Measurements from ENCODE around the gene SHANK2.

Gene SHANK2

DNA sequence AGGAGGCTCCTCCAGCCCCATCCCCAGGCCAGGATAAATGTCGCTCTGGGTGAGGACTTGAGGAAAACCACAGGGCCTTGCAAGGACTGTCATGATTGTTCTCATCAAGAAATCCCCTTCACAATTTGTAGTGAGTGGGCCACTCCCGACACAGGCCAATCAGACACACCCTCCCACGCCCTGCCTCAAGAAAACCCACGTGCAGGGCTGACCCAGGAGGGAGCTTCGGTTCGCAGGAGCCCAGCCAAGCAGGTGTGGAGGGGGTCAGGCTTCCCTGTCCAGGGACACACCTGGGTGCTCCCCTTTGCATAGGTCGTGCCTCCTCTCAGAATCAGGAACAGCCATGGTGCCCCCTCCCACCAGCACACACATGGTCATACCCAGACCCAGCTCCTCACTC, 43.2 kb downstream of the SHANK2 start:
- Histone ChIP-seq H3K4me2 (ENCODE audit: low read depth, low read length, poor library complexity, severe bottlenecking) (no peak overlapping the region), H3K79me2 (ENCODE audit: insufficient read depth, low read length) (no peaks in the 10 kb centered on the region), H4K20me1 (ENCODE audit: low read depth, low read length) (no peaks in the 10 kb centered on the region), H3F3A (ENCODE audit: insufficient read depth) (no peaks in the 10 kb centered on the region), H3K9ac (ENCODE audit: low read length) (no peak overlapping the region), H3K9me2 (replicated peaks; ENCODE audit: insufficient read depth, low read length) (no peaks in the 10 kb centered on the region), H2AFZ (ENCODE audit: low read depth, low read length, severe bottlenecking) (no peak overlapping the region), H3K36me3 (ENCODE audit: low read length) (no peaks in the 10 kb centered on the region), H3K4me3 (ENCODE audit: insufficient read depth, low read length, poor library complexity, severe bottlenecking) (no peak overlapping the region), H3K9me3 (ENCODE audit: insufficient read depth, low read length) (no peaks in the 10 kb centered on the region), H3K27ac (ENCODE audit: low read depth, low read length) (no peak overlapping the region), H3K27me3 (ENCODE audit: low read length) (no peaks in the 10 kb centered on the region)
- TF ChIP-seq, protein P1, sequence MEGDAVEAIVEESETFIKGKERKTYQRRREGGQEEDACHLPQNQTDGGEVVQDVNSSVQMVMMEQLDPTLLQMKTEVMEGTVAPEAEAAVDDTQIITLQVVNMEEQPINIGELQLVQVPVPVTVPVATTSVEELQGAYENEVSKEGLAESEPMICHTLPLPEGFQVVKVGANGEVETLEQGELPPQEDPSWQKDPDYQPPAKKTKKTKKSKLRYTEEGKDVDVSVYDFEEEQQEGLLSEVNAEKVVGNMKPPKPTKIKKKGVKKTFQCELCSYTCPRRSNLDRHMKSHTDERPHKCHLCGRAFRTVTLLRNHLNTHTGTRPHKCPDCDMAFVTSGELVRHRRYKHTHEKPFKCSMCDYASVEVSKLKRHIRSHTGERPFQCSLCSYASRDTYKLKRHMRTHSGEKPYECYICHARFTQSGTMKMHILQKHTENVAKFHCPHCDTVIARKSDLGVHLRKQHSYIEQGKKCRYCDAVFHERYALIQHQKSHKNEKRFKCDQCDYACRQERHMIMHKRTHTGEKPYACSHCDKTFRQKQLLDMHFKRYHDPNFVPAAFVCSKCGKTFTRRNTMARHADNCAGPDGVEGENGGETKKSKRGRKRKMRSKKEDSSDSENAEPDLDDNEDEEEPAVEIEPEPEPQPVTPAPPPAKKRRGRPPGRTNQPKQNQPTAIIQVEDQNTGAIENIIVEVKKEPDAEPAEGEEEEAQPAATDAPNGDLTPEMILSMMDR (IDR thresholded peaks at IDR 0.05; ENCODE audit: insufficient read depth, low read length, poor library complexity, severe bottlenecking), result no peak
- no peak for TF ChIP-seq EZH2phosphoT487 (conservative IDR thresholded peaks at IDR 0.05; ENCODE audit: low read length)

DNA sequence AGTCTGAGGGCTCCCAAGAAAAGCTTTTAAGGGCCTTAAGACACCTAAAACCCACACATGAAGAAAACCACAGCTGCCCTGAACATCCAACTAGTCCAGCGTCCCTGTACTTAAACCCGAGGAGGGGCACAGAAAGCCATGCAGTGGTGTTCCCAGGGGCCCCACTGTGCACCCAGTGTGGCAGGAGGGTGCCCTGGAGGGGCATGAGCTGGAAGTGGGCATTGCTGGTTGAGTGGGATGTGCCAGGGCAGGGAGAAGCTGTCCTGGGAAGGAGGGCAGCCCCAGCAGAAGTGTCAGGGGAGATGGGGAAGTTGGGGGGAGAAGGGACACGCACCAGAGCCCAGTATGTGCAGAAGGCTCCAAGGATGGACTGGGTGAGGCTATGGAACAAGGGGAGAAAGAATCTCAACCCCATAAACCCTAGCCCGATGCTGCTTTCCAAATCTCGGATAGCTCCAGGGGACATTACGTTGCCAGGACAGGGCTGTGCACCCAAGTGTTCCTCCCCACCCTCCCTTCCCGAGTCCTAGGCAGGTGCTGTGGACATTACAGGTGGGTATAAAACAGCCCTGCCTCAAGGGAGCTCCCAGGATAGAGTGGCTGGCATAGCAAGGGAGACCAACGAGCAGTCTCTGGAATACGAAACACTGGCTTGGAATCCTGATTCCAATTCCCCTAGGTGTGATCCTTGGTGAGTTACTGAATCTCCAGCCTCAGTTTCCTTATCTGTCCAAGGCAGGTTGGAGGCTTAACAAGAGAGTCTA, 44.2 kb downstream of the SHANK2 start:
- Histone ChIP-seq H3K9me3 (ENCODE audit: insufficient read depth, low read length) (no peaks in the 10 kb centered on the region), H3K27ac (ENCODE audit: low read depth, low read length) (no peak overlapping the region), H3K4me3 (ENCODE audit: insufficient read depth, low read length, poor library complexity, severe bottlenecking) (no peak overlapping the region), H3K9me2 (replicated peaks; ENCODE audit: insufficient read depth, low read length) (no peaks in the 10 kb centered on the region), H3K9ac (ENCODE audit: low read length) (no peak overlapping the region), H4K20me1 (ENCODE audit: low read depth, low read length) (no peaks in the 10 kb centered on the region), H3F3A (ENCODE audit: insufficient read depth) (no peaks in the 10 kb centered on the region), H3K36me3 (ENCODE audit: low read length) (no peaks in the 10 kb centered on the region), H3K27me3 (ENCODE audit: low read length) (no peaks in the 10 kb centered on the region), H3K79me2 (ENCODE audit: insufficient read depth, low read length) (no peaks in the 10 kb centered on the region), H2AFZ (ENCODE audit: low read depth, low read length, severe bottlenecking) (no peak overlapping the region), H3K4me2 (ENCODE audit: low read depth, low read length, poor library complexity, severe bottlenecking) (no peak overlapping the region)
- TF ChIP-seq, protein P1 (IDR thresholded peaks at IDR 0.05; ENCODE audit: insufficient read depth, low read length, poor library complexity, severe bottlenecking), result no peak
- TF ChIP-seq EZH2phosphoT487 (conservative IDR thresholded peaks at IDR 0.05; ENCODE audit: low read length), result no peak

DNA sequence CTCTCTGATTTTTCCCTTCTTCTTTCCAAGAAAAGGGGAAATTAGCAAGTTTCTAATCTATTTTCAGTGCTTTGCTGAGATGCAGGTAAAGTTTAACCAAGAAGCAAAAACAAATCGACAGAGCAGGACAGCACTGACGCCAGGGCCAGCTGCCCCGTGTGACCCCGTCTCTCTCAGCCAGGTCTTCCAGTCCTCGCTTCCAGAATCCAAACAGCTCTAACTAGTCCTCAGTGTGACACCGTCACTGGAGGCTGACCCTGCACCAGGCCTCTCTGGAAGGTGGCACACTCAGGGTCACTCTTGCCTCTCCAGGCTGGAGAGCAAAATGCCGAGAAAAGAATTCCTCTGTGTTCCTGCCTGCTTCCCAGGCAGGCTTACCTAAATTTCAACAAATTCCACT, 44.8 kb downstream of the SHANK2 start:
- Histone ChIP-seq H3K9me3 (ENCODE audit: insufficient read depth, low read length) (no peaks in the 10 kb centered on the region), H3K9me2 (replicated peaks; ENCODE audit: insufficient read depth, low read length) (no peaks in the 10 kb centered on the region), H3K9ac (ENCODE audit: low read length) (no peak overlapping the region), H4K20me1 (ENCODE audit: low read depth, low read length) (no peaks in the 10 kb centered on the region), H3K4me2 (ENCODE audit: low read depth, low read length, poor library complexity, severe bottlenecking) (no peak overlapping the region), H3K27me3 (ENCODE audit: low read length) (no peaks in the 10 kb centered on the region), H3K4me3 (ENCODE audit: insufficient read depth, low read length, poor library complexity, severe bottlenecking) (no peak overlapping the region), H3F3A (ENCODE audit: insufficient read depth) (no peaks in the 10 kb centered on the region), H3K79me2 (ENCODE audit: insufficient read depth, low read length) (no peaks in the 10 kb centered on the region), H2AFZ (ENCODE audit: low read depth, low read length, severe bottlenecking) (no peak overlapping the region), H3K27ac (ENCODE audit: low read depth, low read length) (no peak overlapping the region), H3K36me3 (ENCODE audit: low read length) (no peaks in the 10 kb centered on the region)
- no peak for TF ChIP-seq EZH2phosphoT487 (conservative IDR thresholded peaks at IDR 0.05; ENCODE audit: low read length)
- TF ChIP-seq, protein P1 (IDR thresholded peaks at IDR 0.05; ENCODE audit: insufficient read depth, low read length, poor library complexity, severe bottlenecking), result no peak
